Measurements from ENCODE around the gene CASTOR1.

CASTOR1 gene

DNA sequence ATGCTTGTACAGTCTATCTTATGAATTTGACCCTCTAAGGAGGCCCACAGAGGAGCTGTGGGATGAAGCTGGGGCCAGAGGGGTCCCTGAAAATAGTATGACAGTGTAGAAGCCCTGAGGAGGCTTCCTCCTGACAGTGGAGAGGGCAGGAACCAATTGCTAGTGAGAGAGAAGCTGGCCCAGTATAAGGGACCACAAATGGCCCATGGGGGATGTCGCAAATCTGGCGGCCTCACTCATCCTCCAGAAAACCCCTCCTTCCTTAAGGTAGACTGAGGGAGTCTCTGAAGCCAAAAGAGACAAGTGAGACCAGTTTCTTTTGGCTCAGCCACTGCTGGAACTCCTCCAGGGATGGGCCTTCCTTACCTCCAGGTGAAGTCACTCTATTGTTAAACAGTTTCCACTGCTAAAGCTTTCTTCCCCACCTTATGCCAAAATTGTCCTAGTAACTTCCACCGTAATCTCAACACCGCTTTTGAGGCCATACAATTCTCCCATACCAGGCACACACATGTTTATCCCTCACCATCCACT, 17.8 kb upstream of the CASTOR1 start:
- peak overlapping the region in 2 of 7 experiments; percentile 14 to 31 for H3K4me3 ChIP-seq (ENCODE audit: control insufficient read depth in 1 of 7, extremely low read depth in 1 of 7, insufficient read depth in 4 of 7, low read depth in 2 of 7, low read length in 6 of 7)
- no peaks in the 10 kb centered on the region for H3K27me3 ChIP-seq (replicated peaks in 2 of 5; ENCODE audit: control insufficient read depth in 4 of 5, insufficient read depth in 5 of 5, low read length in 4 of 5)
- no peaks in the 10 kb centered on the region for H3K9me3 ChIP-seq (ENCODE audit: control extremely low read depth in 1 of 5, control insufficient read depth in 4 of 5, insufficient read depth in 2 of 5, low read depth in 1 of 5, low read length in 4 of 5)
- 95% methylated on average over 2 of the region's 4 CpGs for WGBS (ENCODE audit: insufficient coverage)
- peaks cover 58 to 97% (median 92%) of the 10 kb centered on the region in 4 experiments for H3K4me1 ChIP-seq (ENCODE audit: control extremely low read depth in 1 of 4, control insufficient read depth in 4 of 4, insufficient read depth in 4 of 4, low read length in 3 of 4)
- H3K27ac ChIP-seq (ENCODE audit: insufficient read depth in 1 of 2, low read depth in 1 of 2, low read length in 2 of 2, poor library complexity in 1 of 2, severe bottlenecking in 2 of 2), result peak overlapping the region; percentile 7 to 47
- CTCF ChIA-PET, result interaction anchor here (0.9 to 3.6 kb wide), 4 partner anchors 8 to 19 kb away, joined by 3 to 16 read pairs (median 3); partner anchors contain the start of gene CASTOR1
- DNase-seq, result no peak
- H3K36me3 ChIP-seq (ENCODE audit: control insufficient read depth in 4 of 4, insufficient read depth in 4 of 4, low read length in 3 of 4), result no peaks in the 10 kb centered on the region
- POLR2A ChIA-PET, result interaction anchor here (0.7 kb wide), 1 partner anchor 938 kb away, joined by 3 read pairs; no protein-coding TSS in a partner anchor

DNA sequence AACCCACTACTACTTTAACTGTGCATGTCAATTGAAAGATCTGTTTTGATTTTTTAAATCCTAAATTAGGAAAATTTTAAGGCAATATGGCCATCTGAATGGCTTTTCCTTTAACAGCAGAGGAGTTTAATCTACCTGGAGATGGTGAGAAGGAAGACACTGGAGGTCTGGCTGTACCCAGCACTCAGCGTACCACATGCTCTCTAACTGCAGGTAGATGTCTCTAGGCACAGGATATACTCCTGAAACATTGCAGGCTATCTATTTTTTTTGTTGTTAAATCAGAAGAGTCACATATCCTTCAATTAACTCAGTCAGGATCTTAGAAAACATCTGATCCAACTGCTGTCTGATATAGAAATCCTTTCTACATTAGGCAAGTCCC, 17.3 kb upstream of the CASTOR1 start:
- Histone ChIP-seq H3K27me3 (replicated peaks in 2 of 5; ENCODE audit: control insufficient read depth in 4 of 5, insufficient read depth in 5 of 5, low read length in 4 of 5) (no peaks in the 10 kb centered on the region), H3K9me3 (ENCODE audit: control extremely low read depth in 1 of 5, control insufficient read depth in 4 of 5, insufficient read depth in 2 of 5, low read depth in 1 of 5, low read length in 4 of 5) (no peaks in the 10 kb centered on the region), H3K4me1 (ENCODE audit: control extremely low read depth in 1 of 4, control insufficient read depth in 4 of 4, insufficient read depth in 4 of 4, low read length in 3 of 4) (peaks cover 57 to 98% (median 95%) of the 10 kb centered on the region in 4 experiments), H3K27ac (ENCODE audit: insufficient read depth in 1 of 2, low read depth in 1 of 2, low read length in 2 of 2, poor library complexity in 1 of 2, severe bottlenecking in 2 of 2) (peak overlapping the region; percentile 7 to 47), H3K36me3 (ENCODE audit: control insufficient read depth in 4 of 4, insufficient read depth in 4 of 4, low read length in 3 of 4) (no peaks in the 10 kb centered on the region), H3K4me3 (ENCODE audit: control insufficient read depth in 1 of 7, extremely low read depth in 1 of 7, insufficient read depth in 4 of 7, low read depth in 2 of 7, low read length in 6 of 7) (peak overlapping the region in 2 of 7 experiments; percentile 14 to 47)
- POLR2A ChIA-PET, result interaction anchor here (0.7 to 1.3 kb wide), 4 partner anchors 9 to 938 kb away, joined by 3 to 4 read pairs (median 3); no protein-coding TSS in a partner anchor
- no peak for DNase-seq
- CTCF ChIA-PET, result interaction anchor here (0.9 to 3.6 kb wide), 4 partner anchors 8 to 18 kb away, joined by 3 to 16 read pairs (median 3); partner anchors contain the start of gene CASTOR1
- WGBS (ENCODE audit: insufficient coverage), result no CpG with 5 or more reads among the region's 1 CpG

DNA sequence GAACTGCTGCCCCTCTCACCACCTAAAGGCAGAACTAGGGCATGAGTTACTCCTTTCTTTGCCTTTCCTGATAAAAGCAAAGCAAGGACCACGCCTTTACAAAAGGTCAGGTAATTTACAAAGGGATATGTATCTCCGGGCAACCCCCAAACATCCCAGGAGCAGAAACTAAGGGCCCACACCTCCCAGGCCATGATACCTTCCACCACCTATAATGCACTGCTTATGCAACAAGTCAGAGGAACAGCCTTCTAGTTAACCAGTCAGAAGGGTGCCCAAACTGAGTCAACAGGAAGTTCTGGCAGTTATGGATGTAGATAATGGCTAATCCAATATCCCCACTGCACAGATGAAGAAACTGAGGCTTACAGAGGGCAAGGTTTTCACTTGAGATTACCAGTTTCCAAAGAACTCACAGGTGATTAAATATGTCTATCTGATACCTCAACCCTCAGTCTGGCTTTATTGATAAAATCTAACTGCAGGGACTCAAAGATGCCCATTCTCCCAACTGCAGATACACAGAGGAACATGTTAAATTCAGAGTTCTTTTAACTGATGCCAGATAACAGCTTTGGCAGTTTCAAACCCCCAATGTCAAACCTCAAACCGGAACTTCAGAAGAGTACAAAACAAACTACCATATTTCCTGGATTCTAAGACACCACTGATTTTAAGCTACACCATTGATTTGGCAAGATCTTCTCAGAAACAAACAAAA, 16.8 kb upstream of the CASTOR1 start:
- Histone ChIP-seq H3K4me1 (ENCODE audit: control extremely low read depth in 1 of 4, control insufficient read depth in 4 of 4, insufficient read depth in 4 of 4, low read length in 3 of 4) (peaks cover 57 to 98% (median 96%) of the 10 kb centered on the region in 4 experiments), H3K27me3 (replicated peaks in 2 of 5; ENCODE audit: control insufficient read depth in 4 of 5, insufficient read depth in 5 of 5, low read length in 4 of 5) (no peaks in the 10 kb centered on the region), H3K4me3 (ENCODE audit: control insufficient read depth in 1 of 7, extremely low read depth in 1 of 7, insufficient read depth in 4 of 7, low read depth in 2 of 7, low read length in 6 of 7) (peak overlapping the region in 4 of 7 experiments; percentile 33 to 47 (median 38)), H3K36me3 (ENCODE audit: control insufficient read depth in 4 of 4, insufficient read depth in 4 of 4, low read length in 3 of 4) (peaks cover 0 to 2% (median 0%) of the 10 kb centered on the region in 4 experiments), H3K27ac (ENCODE audit: insufficient read depth in 1 of 2, low read depth in 1 of 2, low read length in 2 of 2, poor library complexity in 1 of 2, severe bottlenecking in 2 of 2) (peak overlapping the region; percentile 28 to 73), H3K9me3 (ENCODE audit: control extremely low read depth in 1 of 5, control insufficient read depth in 4 of 5, insufficient read depth in 2 of 5, low read depth in 1 of 5, low read length in 4 of 5) (no peaks in the 10 kb centered on the region)
- POLR2A ChIA-PET, result interaction anchor here (1.0 to 1.3 kb wide), 3 partner anchors 9 to 19 kb away, joined by 3 to 4 read pairs (median 3); no protein-coding TSS in a partner anchor
- peak; percentile 43 to 89 (median 83) for DNase-seq
- 20% methylated on average over 2 of the region's 3 CpGs for WGBS (ENCODE audit: insufficient coverage)
- CTCF ChIA-PET, result interaction anchor here (0.9 to 3.6 kb wide), 4 partner anchors 9 to 18 kb away, joined by 3 to 16 read pairs (median 3); partner anchors contain the start of gene CASTOR1

- Histone ChIP-seq H3K4me3 (ENCODE audit: control insufficient read depth in 1 of 7, extremely low read depth in 1 of 7, insufficient read depth in 4 of 7, low read depth in 2 of 7, low read length in 6 of 7) (peak overlapping the region in 4 of 7 experiments; percentile 33 to 47 (median 38)), H3K27me3 (replicated peaks in 2 of 5; ENCODE audit: control insufficient read depth in 4 of 5, insufficient read depth in 5 of 5, low read length in 4 of 5) (no peaks in the 10 kb centered on the region), H3K4me1 (ENCODE audit: control extremely low read depth in 1 of 4, control insufficient read depth in 4 of 4, insufficient read depth in 4 of 4, low read length in 3 of 4) (peaks cover 51 to 98% (median 94%) of the 10 kb centered on the region in 4 experiments), H3K27ac (ENCODE audit: insufficient read depth in 1 of 2, low read depth in 1 of 2, low read length in 2 of 2, poor library complexity in 1 of 2, severe bottlenecking in 2 of 2) (peak overlapping the region; percentile 28 to 73), H3K9me3 (ENCODE audit: control extremely low read depth in 1 of 5, control insufficient read depth in 4 of 5, insufficient read depth in 2 of 5, low read depth in 1 of 5, low read length in 4 of 5) (no peaks in the 10 kb centered on the region), H3K36me3 (ENCODE audit: control insufficient read depth in 4 of 4, insufficient read depth in 4 of 4, low read length in 3 of 4) (peaks cover 0 to 7% (median 0%) of the 10 kb centered on the region in 4 experiments)
- peak; percentile 29 to 66 (median 53) for DNase-seq
- CTCF ChIA-PET, result interaction anchor here (0.7 kb wide), 1 partner anchor 20 kb away, joined by 3 read pairs; no protein-coding TSS in a partner anchor
- POLR2A ChIA-PET, result interaction anchor here (1.3 kb wide), 2 partner anchors 18 to 19 kb away, joined by 3 to 4 read pairs; no protein-coding TSS in a partner anchor
- WGBS (ENCODE audit: insufficient coverage), result 4% methylated on average over 4 of the region's 4 CpGs
Observed at GRCh38 chr22:30305519-30305905, 16.2 kb upstream of the CASTOR1 start.

DNA sequence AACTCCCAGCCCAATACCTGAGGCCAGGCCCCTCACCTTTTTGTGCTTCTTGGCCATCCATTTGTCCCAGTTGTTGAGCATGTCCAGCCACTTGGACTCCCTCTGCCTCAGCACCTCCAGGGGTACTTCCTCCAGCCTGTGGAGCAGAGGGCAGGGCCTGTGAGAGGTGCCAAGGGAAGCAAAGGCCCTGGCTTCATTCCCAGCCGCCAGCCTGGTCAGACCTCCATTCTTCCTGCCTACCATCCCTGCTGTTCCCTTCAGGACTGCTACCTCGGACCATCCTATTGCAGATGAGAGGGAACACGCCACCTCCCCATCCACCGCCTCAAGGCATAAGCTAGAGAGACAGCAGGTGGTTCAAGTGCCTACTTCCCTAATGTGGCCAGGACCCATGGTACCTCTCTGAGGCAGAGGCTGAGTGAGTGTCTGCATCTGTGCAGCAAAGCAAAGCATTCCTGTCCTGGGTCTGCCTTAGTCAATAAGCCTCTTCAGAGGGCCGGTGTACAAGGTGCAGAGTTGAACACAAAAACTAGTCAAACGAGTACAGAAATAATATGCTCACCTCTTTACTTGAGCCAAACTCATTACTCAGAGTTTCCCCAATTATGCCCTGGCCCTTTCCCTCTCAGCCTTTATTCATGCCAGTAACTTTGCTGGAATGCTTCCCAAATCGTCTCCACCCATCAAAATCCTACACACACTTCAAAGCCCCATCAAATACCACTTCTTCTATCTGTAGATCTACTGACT, 15.4 kb upstream of the CASTOR1 start:
- Histone ChIP-seq H3K4me1 (ENCODE audit: control extremely low read depth in 1 of 4, control insufficient read depth in 4 of 4, insufficient read depth in 4 of 4, low read length in 3 of 4) (peaks cover 44 to 91% (median 86%) of the 10 kb centered on the region in 4 experiments), H3K27ac (ENCODE audit: insufficient read depth in 1 of 2, low read depth in 1 of 2, low read length in 2 of 2, poor library complexity in 1 of 2, severe bottlenecking in 2 of 2) (peak overlapping the region; percentile 28 to 73), H3K27me3 (replicated peaks in 2 of 5; ENCODE audit: control insufficient read depth in 4 of 5, insufficient read depth in 5 of 5, low read length in 4 of 5) (no peaks in the 10 kb centered on the region), H3K9me3 (ENCODE audit: control extremely low read depth in 1 of 5, control insufficient read depth in 4 of 5, insufficient read depth in 2 of 5, low read depth in 1 of 5, low read length in 4 of 5) (no peaks in the 10 kb centered on the region), H3K36me3 (ENCODE audit: control insufficient read depth in 4 of 4, insufficient read depth in 4 of 4, low read length in 3 of 4) (peaks cover 0 to 13% (median 0%) of the 10 kb centered on the region in 4 experiments), H3K4me3 (ENCODE audit: control insufficient read depth in 1 of 7, extremely low read depth in 1 of 7, insufficient read depth in 4 of 7, low read depth in 2 of 7, low read length in 6 of 7) (peak overlapping the region in 1 of 7 experiments; percentile 39)
- WGBS (ENCODE audit: insufficient coverage), result 51% methylated on average over 7 of the region's 7 CpGs
- CTCF ChIA-PET, result interaction anchor here (0.7 to 8.0 kb wide), 5 partner anchors 11 to 49 kb away, joined by 3 to 83 read pairs (median 3); partner anchors contain the start of gene CASTOR1
- POLR2A ChIA-PET, result interaction anchor here (1.3 to 1.7 kb wide), 2 partner anchors 17 to 22 kb away, joined by 3 to 4 read pairs; partner anchors contain the start of gene TBC1D10A
- DNase-seq, result peak in 2 of 3 donors; percentile 69 to 81

DNA sequence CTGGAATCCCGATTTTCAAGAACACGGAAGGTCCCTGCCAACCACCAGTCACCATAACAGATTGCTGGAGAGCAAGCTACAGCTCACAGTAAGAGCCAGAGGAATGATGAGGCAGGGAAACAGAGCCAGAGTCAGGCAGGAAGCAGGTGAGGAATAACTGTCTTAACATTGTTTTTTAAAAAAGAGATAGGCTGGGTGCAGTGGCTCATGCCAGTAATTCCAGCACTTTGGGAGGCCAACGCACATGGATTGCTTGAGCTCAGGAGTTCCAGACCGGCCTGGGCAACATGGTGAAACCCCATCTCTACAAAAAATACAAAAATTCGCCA, 13.5 kb upstream of the CASTOR1 start:
- no peak overlapping the region for H3K27ac ChIP-seq (ENCODE audit: insufficient read depth in 1 of 2, low read depth in 1 of 2, low read length in 2 of 2, poor library complexity in 1 of 2, severe bottlenecking in 2 of 2)

More for the DNA sequence above, 13.5 kb upstream of the CASTOR1 start:
- no peaks in the 10 kb centered on the region for H3K9me3 ChIP-seq (ENCODE audit: control extremely low read depth in 1 of 5, control insufficient read depth in 4 of 5, insufficient read depth in 2 of 5, low read depth in 1 of 5, low read length in 4 of 5)
- 42% methylated on average over 5 of the region's 5 CpGs for WGBS (ENCODE audit: insufficient coverage)
- peaks cover 36 to 74% (median 71%) of the 10 kb centered on the region in 4 experiments for H3K4me1 ChIP-seq (ENCODE audit: control extremely low read depth in 1 of 4, control insufficient read depth in 4 of 4, insufficient read depth in 4 of 4, low read length in 3 of 4)
- no peak overlapping the region for H3K4me3 ChIP-seq (ENCODE audit: control insufficient read depth in 1 of 7, extremely low read depth in 1 of 7, insufficient read depth in 4 of 7, low read depth in 2 of 7, low read length in 6 of 7)
- CTCF ChIA-PET, result interaction anchor here (1.0 to 8.0 kb wide), 9 partner anchors 12 to 195 kb away, joined by 3 to 83 read pairs (median 5); partner anchors contain the start of genes CASTOR1 and TBC1D10A
- H3K27me3 ChIP-seq (replicated peaks in 2 of 5; ENCODE audit: control insufficient read depth in 4 of 5, insufficient read depth in 5 of 5, low read length in 4 of 5), result no peaks in the 10 kb centered on the region
- DNase-seq, result no peak
- POLR2A ChIA-PET, result interaction anchor here (0.6 to 1.1 kb wide), 3 partner anchors 15 to 83 kb away, joined by 3 to 5 read pairs (median 4); no protein-coding TSS in a partner anchor
- H3K36me3 ChIP-seq (ENCODE audit: control insufficient read depth in 4 of 4, insufficient read depth in 4 of 4, low read length in 3 of 4), result peaks cover 0 to 28% (median 10%) of the 10 kb centered on the region in 4 experiments
